Measurements from ENCODE around the gene CLSTN2.
"Not testable (repeated sequence)": the region's sequence is repeated elsewhere in the genome, so short reads cannot be mapped to it uniquely, and the experiment has no call there.

The CLSTN2 gene

DNA sequence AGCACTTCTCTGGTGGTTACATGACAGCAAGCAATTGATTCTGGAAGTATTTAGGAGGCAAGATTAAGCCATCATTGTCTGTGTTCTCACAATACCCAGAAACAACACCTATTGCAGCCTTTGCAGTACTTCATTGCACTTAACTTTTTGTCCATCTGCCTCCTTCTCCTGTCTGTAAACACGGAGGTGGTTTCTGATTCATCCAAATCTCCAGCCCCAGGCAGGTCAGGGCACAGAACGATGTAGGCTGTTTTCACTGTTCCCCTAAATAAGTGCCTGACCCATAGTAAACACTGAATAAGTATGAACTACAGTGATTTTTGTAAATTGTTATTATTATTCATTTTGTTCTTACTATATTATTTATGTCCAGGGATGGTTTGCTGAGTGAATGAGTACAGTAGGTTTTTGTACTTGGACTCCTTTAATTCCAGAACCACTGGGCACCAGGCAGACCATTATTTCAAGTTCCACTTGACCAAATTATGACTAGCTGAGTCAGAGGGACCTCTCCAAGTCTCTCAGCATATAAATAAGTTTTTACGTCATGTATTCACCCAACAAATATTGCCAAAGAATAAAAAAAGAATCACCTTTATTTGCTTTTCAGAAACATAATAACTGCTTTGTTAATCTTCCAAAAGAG is 459.6 kb downstream of the CLSTN2 start:
- DNase-seq = no peak

DNA sequence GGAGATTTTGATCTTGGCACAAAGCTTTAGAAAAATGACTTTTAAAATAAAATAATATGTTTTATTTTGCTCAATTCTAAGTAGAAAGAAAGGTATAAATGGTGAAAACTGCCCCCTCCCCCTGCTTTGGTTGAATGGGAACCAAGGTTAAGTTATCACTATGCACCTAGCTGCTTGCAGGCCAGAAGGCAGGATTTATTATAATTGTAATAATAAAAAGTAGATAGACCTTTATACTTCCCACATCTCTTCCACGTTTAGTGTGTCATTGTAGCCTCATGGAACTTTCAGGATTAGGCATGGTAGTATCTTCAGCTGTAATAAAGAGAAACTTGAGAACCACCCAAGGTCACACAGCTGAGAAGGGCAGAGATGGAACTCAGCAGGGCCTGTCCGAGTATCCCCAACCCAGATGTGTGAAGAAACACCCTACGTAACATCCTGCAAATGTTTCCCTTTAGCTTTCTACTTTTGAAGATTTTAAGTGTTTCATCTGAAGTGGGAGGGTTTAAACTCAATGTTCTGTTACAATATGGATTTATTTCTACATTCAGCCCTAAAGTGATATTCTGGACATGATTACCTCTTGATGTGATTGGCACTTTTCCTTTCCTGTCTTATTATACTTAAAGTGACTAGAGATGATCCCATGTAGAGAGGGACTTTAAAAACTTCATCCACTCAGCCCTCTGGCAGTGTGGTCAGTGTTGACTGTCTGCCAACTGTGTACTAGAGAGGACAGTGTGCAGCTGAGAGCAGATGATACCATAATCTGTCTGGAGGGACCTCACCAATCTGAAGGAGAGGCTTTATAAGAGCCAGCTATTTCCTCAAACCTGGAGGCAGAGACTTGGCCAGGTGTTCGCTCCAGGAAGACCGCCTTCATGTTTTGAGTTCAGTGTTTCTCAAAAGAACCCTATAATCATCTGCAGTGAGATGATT is 460.4 kb downstream of the CLSTN2 start:
- DNase-seq = no peak

DNA sequence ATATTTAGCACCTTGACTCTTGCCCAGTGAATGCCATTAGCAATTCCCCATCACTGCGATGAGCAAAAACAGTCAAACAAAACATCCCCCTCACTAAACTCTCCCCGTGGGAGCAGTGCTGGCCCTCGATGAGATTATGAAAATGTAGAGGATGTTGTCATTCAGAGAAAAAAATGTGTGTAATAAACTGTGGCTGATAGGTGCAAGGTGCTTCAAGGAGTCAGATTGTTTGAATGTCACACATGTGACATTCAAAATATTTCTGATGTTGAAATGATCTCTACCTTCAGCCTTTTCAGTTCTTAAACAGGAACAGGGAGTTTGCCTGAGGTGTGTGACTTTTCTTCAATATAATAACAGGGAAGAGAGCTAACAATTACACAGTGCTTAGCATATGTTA is 461.1 kb downstream of the CLSTN2 start:
- DNase-seq = no peak

DNA sequence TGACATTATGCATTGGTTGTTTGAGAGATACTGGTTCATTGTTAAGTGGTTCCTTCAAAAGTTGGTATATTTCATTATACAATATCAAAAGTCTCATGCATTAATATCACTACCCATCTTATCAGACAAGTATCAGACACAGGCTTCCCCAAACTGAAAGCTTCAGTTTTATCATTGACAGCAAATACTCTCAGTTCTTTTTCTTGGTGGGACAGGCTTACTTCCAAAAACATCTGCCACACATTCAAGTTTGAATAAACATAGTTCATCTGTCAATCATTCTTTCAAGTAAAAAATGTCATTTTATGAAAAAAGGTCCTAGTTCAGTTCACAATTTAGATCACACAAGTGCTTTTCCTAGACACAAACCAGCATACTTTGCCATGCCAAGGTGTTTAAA is 462.9 kb downstream of the CLSTN2 start:
- DNase-seq = no peak

DNA sequence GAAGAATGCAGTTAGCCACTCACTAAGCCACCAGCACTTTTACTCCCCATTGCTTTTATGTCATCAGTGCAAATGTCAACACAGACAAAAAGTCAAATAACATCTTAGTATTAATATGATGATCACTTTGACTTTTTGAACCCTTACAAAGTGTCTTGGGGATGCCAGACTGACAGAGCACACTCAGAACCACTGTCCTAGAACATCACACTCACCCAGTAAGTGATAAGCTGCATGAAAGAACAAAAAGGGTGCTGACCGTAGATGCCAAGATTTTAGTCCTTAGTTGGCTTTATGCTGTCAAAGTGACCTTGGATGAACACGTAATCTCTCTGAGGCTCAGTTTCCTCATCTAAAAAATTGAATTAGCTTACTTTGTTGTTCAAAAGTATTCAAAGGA is 463.4 kb downstream of the CLSTN2 start:
- no peak for DNase-seq

DNA sequence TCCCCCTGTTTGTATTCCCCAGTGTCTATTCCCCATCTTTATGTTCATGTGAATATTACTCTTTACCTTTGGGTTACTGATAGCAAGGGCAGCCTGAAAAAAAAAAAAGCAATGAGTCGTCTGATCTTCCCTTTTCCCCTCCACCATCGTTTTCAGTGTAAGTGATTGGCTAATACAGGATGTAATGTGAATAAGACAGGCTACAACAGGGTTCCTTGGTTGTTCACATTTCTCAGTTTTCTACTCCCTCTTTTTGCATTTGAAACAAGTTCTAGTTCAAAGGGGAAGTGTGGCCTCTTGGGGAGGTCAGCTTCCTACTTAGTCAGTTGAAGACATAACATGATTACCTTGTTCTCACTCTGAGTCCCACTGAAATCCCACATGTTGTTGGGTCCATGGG is 464.9 kb downstream of the CLSTN2 start:
- DNase-seq = no peak

DNA sequence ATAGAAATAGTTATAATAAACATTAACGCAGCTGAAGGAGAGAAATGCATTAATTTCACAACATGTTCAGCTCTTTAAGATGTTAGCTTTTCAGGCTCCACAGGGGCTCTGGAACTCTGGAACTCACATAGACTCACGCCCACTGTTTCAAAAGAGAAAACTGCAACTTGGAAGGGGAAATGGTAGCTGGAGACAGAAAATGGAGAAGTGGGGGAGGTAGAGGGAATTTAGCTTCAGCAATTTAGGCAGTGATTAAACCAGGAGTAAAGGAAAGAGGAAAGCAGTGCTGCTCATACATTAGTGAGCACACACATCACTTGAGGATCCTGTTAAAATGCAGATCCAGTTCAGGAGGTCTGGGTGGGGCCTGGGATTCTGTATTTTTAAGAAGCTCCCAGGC is 468.1 kb downstream of the CLSTN2 start:
- no peak for DNase-seq

DNA sequence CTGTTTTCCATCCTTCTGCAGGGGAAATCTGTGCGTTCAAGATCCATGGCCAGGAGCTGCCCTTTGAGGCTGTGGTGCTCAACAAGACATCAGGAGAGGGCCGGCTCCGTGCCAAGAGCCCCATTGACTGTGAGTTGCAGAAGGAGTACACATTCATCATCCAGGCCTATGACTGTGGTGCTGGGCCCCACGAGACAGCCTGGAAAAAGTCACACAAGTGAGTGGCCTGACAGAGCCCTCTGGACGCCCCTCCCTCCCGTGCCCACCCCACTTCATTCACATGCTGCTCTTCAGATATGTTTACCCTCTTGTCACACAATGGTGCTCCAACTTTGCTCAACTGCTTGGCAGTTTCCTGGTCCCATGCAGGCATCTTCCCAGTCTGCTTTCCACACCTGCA is 468.6 kb downstream of the CLSTN2 start:
- DNase-seq = no peak

DNA sequence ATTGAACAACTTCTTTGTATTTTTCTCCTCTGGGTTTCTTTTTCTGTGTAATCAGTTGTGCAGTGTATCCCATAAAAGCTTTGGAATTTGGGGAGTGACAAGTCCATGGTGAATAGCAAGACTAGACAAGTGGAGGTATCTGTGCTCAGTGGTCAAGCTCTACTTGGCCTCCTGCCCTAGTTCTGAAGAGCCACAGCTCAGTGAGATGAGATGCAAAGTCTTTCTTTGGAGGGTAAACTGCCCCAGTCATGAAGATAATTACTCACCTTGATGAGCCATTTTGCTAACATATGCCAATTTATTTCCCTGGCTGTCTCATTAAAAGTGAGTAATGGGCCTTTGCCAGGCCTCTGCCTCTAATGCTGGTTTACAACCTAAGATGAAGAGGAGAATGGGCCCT is 471.7 kb downstream of the CLSTN2 start:
- no peak for DNase-seq

DNA sequence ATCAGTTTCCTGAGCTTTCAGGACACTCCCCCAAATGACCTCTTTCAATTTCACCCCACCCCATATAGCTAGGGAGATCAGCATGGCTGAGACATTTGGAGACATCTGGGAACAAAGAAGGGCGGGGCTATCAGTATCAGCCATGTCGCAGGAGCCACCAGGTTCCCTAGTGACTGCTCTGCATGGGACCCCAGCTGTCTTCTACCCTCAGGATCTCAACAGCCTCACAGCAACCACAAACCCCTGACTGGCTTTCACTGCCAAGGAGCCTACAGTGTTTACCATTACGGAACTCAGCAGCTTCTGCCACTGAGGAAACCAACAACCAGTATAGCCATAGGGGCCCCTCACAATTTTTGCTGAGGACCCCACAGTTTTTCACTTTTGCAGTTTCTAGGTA is 473.3 kb downstream of the CLSTN2 start:
- DNase-seq = no peak

DNA sequence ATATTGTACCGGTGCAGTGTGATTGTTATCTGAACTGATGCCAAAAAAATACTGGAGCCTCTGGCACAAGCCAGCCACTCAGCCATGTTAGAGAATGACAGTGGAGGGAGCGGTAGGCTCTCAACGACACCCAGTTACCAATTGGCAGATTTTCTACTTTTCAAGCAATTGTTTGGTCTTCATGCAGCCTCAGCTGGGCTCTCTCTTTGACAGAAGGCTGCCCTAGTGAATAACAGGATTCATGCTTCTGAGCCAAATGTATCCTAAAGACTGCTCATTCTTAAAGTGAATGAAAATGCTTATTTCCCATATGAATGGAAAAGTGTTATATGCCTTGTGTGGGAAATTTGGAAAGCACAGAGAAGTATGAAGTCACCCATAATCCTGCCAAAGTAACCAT is 481.7 kb downstream of the CLSTN2 start:
- DNase-seq = no peak

DNA sequence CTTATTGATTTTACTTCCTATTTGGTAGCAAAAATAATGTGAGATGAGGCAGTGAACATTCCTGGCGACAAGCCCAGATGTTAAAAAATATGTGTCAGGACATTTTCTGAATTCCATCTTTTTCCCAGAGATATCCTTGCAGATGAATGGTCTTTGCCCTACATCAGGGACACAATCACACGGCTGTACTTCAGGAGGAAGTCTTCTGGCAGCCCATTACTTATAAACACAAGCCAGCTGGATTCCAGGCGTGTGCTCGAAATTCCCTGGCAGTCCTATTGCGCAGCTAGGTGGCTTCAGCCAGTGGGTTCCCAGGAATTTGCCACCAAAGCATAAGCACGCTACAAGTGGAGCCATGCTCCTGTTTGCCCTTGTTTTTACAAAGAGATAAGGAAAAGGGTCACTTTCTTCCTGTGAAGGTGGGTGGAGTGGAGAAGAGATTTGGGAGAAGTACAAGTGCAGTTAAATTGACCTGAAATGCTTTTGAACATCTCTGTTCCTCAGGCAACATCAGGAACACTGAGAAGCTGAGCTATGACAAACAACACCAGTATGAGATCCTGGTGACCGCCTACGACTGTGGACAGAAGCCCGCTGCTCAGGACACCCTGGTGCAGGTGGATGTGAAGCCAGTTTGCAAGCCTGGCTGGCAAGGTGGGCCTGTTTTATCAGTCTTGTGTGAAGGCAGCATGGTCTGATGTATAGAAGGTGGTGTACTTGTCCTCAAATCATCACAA is 485.8 kb downstream of the CLSTN2 start:
- DNase-seq = no peak

DNA sequence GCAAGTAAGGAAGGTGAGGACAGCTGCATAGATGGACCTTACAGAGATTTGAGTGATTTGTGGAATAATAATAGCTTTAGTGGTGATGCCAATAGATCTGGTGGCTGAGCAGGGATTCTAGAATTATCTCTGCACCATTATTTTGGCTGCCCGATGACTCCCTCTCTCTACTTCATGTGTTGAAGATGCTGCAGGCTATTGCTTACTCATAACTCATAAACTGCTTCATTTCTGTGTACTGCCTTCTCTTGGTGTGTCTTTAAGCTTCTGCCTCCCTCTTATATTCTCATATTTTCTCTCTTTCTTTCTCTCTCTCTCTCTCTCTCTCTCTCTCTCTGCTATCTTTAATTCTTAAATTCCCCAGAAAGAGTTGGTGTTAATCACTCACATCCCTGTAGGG is 486.9 kb downstream of the CLSTN2 start:
- no peak for DNase-seq

DNA sequence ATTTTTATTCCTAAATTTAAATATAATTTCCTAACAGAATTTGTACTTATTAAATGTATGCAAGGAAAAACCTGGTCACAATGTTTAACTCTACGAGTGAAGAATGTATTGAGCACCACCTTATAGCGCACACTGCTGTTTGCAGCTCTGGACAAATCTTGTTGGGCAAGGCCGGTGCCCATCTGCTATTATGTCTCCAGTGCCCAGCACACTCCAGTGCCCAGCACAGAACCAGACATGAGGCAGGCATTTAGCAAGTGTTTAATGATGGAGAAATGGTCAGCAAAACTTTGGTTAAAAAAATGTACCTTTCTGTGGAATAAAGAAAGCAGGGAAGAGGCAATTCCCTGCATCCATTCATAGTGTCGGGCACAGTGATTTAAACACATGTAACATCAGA is 488.2 kb downstream of the CLSTN2 start:
- DNase-seq = no peak

DNA sequence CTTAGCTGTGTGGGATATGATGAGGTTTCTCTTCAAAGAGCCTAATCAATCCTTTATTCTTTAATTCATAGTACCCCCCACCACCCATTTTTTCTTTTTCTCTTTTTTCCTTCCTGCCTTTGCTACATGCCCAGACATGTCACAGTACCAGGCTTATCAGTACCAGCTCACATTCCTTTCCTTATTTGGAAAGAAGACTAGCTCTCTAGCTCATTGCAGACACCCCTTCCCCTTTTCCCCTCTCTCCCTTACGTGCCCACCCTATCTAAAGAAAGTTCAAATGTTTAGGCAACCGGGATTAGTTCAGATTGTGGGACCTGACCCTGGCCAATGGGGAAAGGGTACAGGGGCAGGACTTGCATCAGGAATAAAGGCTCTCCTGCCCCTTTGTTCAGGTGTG is 488.6 kb downstream of the CLSTN2 start:
- DNase-seq = not testable (repeated sequence)

DNA sequence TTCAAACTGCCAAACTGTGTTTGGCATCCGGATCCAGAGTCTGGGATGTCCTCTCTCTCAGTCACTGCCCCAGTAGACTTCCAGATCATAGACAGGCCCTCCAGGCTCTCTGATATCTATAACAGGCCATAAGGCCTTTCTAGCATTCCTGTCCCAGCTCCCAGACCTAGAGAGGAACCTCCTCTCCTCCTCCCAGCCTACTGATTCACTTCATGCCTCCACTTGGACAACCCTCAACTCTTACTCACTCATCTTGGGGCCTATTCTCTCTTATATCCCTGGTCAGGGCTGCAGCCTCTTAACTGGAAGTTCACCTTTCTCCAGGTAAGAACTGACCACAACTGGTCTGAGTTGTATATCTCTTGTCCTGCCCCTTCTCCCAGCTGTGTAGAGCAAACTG is 489.2 kb downstream of the CLSTN2 start:
- DNase-seq = no peak

DNA sequence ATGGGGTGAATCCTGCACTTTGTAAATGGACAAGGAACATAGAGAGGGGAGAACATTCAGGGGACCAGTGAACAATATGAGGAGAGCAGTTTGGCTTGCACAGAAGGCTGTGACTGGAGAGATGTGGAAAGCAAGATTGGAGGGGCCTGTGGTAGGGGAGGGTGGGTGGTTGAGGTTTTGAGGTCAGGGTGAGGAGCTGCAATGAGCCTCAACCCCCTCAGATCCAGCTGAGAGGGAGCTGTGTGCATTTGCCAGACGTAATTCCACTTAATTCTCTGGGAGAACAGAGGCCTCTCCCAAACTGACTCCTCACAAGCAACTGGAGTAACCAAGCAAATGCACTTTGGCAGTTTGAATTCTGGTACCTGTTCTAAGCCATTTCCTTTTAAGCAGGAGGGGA is 489.7 kb downstream of the CLSTN2 start:
- no peak for DNase-seq

DNA sequence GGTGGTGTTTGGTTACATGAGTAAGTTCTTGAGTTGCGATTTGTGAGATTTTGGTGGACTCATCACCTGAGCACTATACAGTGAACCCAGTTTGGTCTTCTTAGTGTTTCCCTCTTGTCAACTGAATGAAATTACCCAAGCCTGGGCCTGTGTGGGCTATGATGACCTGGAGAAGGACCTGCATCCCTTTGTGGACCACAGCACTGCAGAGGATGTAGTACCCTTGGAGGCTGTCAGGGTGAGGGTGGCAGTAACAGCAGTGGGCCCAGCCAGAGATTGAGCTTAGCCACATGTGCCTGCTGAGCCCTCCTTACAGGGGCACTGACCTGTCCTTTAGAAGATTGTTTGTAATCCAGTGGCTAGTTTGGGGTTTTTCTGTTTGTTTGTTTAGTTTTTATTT is 492.8 kb downstream of the CLSTN2 start:
- no peak for DNase-seq

DNA sequence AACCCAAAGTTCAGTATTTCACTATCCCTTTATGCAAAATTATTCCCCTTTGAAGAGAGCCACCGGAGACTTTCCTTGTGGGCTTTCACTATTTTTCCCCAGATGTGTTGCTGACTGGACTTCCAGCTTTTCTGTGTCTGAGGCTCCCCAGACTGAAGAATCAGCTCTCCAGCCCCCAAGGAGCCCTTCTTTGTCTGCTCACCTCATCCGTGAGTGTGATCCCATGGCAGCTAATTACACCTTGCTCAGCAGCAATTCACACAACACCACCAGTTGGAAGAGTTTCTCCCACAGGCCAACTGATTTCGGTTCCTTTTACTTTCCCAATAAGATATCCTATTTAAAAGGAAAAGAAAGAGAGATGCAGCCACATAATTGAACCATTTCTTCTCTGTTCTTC is 493.4 kb downstream of the CLSTN2 start:
- no peak for DNase-seq

DNA sequence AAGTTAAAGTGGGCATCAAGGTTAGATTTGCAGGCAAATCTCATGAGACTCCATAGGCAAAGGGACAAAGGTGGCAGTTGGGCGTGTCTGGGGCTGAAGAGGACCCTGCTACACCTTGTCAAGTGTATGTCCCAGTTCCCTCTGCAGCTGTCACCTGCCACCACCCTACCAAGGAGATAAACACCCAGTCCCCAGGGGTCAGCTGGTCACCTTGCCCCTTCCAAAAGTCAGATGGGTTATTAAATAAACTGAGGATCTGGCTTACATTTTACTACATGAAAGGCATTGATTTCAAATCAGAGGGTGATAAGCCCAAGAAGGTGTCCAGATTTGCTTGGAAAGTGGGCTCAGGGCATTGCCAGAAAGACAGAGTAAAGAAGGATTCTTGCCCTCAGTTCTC is 494.8 kb downstream of the CLSTN2 start:
- DNase-seq = no peak

DNA sequence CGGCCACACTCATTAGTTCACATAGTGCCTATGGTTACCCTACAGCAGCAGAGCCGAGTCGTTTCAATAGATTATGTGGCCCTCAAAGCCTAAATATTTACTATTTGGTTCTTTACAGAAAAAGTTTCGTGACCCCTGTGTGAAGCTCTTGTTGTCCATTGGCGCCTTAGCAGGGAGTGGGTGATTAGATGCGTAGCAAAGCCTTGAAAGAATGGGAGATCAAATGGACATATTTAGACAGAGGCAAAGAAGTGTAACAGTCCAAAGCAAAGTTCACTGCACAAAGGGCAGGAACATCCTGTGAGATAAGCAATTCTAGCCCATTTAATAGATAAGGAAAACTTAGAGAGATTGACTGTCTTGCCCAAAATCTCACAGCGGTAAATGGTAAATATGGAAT is 495.5 kb downstream of the CLSTN2 start:
- DNase-seq = no peak

DNA sequence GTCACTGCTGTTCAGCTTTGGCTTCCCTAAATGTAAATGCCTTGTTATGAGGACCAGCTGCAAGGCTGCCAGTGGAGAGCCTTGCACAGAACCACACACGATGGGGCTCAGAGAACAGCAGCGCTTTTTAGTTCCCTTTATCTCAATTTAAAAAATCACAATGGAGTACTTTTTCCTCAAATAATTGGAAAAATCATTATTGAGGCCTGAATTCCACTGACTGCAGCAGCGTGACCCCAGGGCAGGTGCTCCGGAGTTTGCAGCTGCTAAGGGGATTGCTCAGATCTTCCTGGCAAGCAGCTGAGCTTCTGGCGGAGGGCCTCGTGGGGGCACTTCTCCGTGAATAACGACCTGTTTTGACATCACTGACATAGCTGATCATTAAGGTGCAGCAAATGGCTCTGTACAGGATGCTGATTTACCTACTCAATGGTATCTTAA is 497.3 kb downstream of the CLSTN2 start:
- no peak for DNase-seq

DNA sequence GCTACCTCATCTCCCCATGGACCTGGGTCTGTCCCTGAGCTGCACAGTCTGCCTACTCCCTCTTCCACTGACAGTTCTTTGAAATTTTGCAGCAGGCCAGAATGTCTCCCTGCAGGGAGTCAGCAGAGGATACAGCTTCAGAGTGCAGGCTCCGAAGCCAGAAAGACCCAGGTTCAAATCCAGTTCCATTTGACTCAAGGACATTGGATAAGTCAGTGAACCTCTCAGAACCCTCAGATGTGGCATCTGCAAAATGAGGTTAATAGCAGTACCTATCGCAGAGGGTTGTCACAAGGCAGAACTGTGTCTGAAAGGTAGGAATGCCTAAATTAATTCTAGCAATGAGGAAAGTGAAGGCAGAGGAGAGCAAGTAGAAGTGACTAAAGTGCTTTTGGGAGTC is 498.4 kb downstream of the CLSTN2 start:
- DNase-seq = no peak

Data from activated naive CD4-positive, alpha-beta T cell (primary cell).